Measurements from ENCODE around the gene TBCD.

The TBCD gene

DNA sequence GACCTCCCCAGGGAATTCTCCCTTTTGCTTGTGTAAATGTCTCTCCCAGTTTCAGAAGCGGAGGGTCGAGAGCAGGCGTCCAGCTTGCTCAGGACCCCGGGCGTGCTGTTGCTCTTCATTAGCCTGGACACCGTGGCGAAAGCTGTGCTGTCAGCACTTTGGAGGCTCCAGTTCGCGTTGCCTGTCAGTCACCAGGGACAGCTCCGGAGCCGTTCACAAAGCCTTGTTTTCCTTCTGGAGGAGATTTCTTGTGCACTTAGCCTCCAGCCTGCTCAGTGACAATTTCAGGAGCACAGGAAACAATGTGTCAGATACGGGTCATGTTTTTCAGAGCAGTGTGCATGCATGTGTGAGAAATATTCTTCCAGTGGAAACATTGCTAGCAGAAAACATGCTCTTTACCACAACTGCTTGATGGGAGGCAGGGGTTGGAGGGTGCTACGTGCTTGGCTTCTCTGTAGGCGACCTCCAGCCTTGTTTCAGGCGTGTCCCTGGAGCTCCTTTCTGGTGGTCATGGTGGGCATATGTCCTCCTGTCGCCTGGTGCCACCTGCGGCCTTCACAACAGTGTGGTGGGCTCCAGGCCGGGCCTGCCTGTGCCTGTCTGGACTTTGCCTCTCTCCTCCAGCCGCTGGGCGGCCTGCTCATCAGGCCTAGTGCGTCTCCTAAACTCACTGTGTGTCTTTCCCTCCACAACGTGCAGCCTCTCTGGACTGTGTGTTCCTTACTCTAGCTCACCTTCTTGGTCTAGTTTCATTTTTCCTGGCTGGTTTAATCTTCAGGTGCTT lies 59.0 kb downstream of the TBCD start:
- no peak for DNase-seq (ENCODE audit: low read depth)

DNA sequence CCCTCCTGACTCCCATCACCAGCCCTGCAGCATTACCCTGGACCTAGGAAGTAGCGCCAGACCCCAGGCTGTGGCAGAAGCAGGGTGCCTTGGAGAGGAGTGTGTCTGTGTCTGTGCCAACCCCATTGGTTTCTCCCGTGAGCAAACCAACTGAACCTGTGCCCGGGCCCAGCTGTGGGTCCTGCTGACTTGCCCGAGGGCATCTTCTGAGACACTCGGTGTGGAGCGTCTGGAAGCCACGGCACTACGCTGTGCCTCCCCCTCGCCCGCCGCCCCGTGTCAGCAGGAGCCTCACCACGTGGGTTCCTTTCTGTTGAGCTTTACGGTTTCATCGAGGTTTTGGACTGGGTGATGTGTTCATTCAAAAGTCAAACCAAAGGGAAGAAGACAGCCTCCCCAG lies 60.2 kb downstream of the TBCD start:
- no peak for DNase-seq (ENCODE audit: low read depth)

DNA sequence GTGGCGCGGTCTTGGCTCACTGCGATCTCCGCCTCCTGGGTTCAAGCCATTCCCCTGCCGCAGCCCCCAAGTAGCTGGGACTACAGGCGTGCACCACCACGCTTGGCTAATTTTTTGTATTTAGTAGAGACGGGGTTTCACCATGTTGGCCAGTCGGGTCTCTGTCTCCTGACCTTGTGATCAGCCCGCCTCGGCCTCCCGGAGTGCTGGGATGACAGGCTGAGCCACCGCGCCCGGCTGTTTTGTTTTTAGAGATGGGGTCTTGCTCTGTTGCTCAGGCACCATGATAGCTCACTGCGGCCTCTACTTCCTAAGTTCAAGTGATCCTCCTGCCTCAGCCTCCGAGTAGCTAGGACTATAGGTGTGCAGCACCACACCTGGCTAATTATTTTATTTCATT lies 60.7 kb downstream of the TBCD start:
- no peak for DNase-seq (ENCODE audit: low read depth)

GRCh38 chr17:82813299-82814051 lies 61.6 kb downstream of the TBCD start:
- DNase-seq (ENCODE audit: low read depth), result no peak

DNA sequence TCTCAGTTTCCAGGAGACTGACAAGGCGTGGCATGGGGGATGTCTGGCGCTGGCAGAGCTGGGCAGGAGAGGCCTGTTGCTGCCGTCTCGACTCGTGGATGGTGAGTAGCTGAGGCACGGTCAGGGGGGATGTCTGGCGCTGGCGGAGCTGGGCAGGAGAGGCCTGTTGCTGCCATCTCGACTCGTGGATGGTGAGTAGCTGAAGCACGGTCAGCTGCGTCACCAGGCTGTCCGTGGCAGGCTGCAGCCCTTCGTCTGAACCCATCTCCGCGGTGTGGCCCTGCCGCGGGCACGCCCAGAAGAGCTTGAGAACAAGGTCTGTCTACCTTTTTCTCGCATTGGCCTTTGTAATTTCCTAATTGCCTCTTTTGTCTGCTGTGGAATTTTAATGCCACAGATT lies 63.0 kb downstream of the TBCD start:
- DNase-seq (ENCODE audit: low read depth), result no peak

- no peak for DNase-seq (ENCODE audit: low read depth)
Measured at GRCh38 chr17:82815354-82815753, 63.5 kb downstream of the TBCD start.

GRCh38 chr17:82815790-82816305 lies 64.0 kb downstream of the TBCD start:
- DNase-seq (ENCODE audit: low read depth), result no peak

- no peak for DNase-seq (ENCODE audit: low read depth)
Measured at GRCh38 chr17:82816358-82816757, 64.5 kb downstream of the TBCD start.

DNA sequence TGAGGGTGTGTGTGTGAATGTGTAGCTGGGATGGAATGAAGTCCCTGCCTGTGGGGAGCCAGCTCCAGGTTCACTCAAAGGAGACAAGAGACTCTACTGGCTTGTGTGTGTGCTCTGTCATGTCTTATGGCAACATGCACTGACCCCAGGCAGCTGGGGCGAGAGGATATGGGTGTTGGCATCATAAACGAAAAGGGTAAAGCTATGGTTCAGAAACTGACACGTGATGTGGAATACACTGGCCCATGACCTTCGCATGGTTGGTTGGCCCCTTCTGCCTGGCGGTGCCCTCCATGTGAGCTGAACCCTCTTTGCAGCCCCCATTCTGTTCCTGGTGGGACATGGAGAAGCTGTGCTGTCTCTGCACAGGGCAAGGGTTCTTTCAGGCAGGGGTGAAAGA lies 66.1 kb downstream of the TBCD start:
- no peak for DNase-seq (ENCODE audit: low read depth)

- no peak for DNase-seq (ENCODE audit: low read depth)
Measured at GRCh38 chr17:82820278-82821251, 68.7 kb downstream of the TBCD start.

- DNase-seq (ENCODE audit: low read depth), result no peak
Measured at GRCh38 chr17:82821554-82821953, 69.7 kb downstream of the TBCD start.

DNA sequence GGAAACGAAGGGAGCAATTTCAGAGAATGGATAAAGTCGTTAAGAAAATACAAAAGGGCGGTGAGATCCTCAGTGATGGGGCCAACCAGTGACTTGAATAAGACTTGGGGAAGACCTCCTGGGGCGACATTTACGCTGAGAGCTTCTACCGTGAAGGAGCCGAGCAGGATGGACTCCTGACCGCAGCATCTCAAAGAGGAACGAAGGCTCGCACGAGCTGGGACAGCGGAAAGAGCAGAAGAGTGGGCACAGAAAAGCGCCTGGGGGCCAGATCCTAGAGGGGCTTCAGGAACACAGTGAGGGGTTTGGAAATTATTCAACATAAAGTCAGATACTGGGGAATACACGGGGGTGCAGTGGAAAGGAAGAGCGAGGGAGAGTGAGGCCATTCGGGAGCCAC lies 70.4 kb downstream of the TBCD start:
- DNase-seq (ENCODE audit: low read depth), result no peak

DNA sequence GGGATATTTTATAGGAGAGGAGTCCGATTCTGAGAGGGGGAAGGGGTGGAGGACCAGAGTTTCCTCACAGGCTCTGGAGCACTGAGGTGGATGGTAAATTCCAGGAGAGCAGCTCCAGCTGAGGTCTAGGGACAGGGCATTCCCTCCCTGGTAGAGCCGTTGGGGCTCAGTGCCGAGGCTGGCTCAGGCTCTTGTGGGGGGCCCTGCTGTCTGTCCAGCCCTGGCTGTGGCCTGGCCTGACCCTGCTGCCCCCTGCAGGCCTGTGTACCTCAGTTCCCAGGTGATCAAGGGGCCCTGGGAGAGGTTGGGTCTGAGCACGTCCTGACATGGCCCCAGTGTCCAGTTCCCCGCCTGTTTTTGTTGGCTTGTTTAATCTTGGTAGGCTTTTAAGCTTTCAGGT lies 71.1 kb downstream of the TBCD start:
- no peak for DNase-seq (ENCODE audit: low read depth)

GRCh38 chr17:82825540-82826124 lies 73.8 kb downstream of the TBCD start:
- DNase-seq (ENCODE audit: low read depth), result no peak

- DNase-seq (ENCODE audit: low read depth), result no peak
Measured at GRCh38 chr17:82826211-82826610, 74.3 kb downstream of the TBCD start.

DNA sequence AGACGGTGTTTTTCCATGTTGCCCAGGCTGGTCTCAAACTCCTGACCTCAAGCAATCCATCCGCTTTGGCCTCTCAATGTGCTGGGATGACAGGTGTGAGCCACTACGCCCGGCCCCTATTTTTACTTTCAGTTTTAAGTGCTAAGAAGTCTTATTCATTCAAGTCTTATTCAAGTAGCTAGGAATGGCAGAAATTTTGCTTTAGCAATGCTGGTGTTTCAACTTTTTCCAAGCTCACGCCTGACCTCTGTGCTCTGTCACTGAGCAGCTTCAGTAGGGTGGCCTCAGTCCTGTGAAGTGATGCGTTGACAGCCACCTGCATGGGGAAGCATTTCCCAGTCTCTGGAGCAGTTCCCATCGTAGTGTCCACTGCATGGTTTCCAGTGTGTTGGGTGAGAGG lies 75.1 kb downstream of the TBCD start:
- no peak for DNase-seq (ENCODE audit: low read depth)

GRCh38 chr17:82828875-82829487 lies 77.1 kb downstream of the TBCD start:
- DNase-seq (ENCODE audit: low read depth), result no peak

DNA sequence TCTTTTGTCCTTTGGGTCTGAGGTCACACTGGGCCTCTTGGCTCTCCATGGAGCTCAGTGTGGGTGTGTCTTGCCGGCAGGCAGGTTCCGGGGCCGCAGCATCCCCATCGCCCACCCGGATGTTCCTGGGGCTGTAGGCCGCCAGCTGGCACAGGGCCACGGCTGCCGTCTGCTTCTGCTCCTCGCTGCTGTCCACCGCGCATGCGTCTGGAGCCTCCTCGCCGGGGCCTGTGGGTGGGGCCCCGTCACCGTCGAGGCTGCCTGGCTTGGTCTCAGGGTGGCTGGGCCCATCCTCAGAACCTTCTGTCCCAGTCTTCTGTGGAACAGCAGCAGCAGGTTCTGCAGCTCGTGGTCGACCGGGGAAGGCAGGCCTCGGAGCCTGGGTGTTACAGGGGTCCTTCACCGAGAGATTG lies 78.4 kb downstream of the TBCD start:
- DNase-seq (ENCODE audit: low read depth), result no peak

DNA sequence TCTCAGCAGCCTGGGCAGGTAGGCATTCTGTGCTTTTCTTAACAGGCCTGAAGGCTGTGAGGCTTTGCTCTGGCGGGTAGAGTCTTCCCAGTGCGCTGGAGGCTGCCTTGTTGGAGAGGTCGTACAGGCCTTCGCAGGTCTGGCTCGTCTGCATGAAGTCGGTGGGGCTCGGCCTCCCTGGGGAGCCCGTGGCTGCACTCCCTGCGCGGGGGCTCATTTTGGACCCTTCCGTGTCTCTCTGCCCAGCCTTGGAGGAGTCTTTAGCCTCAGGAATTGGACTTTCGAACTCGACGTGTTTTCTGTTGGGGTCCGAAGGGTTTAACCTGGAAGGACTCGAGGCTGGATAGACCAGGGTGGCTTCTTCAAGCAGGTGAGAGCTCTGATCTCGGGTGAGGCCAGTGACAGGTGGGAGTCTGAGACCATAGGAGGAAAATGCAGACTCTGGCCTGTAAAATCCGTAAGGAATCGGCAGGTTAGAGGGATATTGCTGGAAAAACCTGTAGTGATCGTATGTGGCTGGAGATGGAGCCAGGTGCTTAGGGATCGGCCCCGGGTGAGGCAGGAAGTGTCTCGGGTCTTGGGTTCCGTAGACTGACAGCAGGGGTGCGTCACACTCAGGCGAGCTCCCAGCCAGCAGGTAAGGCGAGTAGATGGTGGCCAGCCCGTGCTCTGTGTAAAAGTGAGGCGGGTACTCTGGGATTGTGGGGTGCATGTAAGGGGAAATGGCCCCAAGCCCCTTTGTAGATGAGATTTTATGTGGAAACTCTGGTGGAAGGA lies 79.4 kb downstream of the TBCD start:
- no peak for DNase-seq (ENCODE audit: low read depth)

DNA sequence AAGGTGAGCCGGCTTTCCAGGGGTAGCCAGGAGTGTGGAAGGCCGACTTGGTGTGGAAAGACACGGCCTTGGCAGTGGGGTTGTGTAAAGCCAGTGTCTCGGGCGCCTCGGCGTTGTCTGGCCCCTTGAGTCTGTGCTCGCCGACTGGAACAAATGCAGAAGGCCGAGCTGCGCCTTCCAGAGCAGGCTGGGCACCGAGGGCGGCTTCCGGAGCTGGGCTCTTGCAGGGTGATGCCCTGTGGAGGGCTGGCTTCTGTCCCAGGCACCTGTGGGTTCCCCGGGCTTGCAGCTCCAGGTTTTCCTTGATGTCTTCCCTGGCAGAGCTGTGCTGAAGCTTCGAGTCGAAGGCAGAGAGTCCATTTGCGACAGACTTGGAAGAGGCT lies 79.9 kb downstream of the TBCD start:
- DNase-seq (ENCODE audit: low read depth), result no peak

DNA sequence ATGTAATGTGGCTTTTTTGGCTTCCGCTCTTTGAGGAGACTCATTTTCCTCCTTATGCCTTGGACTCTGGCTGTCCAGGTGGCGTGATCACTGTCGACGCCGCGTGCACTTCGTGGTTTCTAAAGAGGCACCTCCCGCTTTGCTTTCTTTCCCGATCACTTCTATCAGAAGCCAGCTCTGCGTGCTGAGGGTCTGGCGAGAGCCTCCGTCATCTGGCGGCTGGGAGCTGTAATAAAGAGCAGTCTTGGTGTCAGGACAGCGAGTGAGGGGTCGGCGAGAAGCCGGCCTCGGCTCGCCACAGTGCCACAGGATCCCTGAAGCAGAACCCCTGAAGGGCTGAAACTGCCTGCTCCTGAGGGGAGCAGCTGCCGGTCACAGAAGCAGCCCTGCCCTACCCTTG lies 80.5 kb downstream of the TBCD start:
- no peak for DNase-seq (ENCODE audit: low read depth)

All from stromal cell of bone marrow (primary cell).